Measurements from ENCODE around the gene LCA5L.
"Not testable (repeated sequence)": the region's sequence is repeated elsewhere in the genome, so short reads cannot be mapped to it uniquely, and the experiment has no call there.

Gene LCA5L

GRCh38 chr21:39386194-39386593 lies 59.4 kb downstream of the LCA5L start:
- H3K9me2 ChIP-seq (replicated peaks; ENCODE audit: insufficient read depth, low read length): no peaks in the 10 kb centered on the region
- H4K20me1 ChIP-seq (ENCODE audit: low read depth, low read length): no peaks in the 10 kb centered on the region
- H3K9ac ChIP-seq (ENCODE audit: low read length): no peak overlapping the region
- peaks cover 20% of the 10 kb centered on the region for H3F3A ChIP-seq (ENCODE audit: insufficient read depth)
- H3K4me2 ChIP-seq (ENCODE audit: low read depth, low read length, poor library complexity, severe bottlenecking): no peak overlapping the region
- peaks cover 45% of the 10 kb centered on the region for H3K79me2 ChIP-seq (ENCODE audit: insufficient read depth, low read length)
- no peak overlapping the region for H3K4me3 ChIP-seq (ENCODE audit: insufficient read depth, low read length, poor library complexity, severe bottlenecking)
- no peak overlapping the region for H3K27ac ChIP-seq (ENCODE audit: low read depth, low read length)
- H3K27me3 ChIP-seq (ENCODE audit: low read length): no peaks in the 10 kb centered on the region
- 0 out of 2 replicates have a peak, but pooled peaks cover 2% of the 10 kb centered on the region for H3K36me3 ChIP-seq (ENCODE audit: low read length)
- H2AFZ ChIP-seq (ENCODE audit: low read depth, low read length, severe bottlenecking): no peak overlapping the region
- TF ChIP-seq EZH2phosphoT487 (conservative IDR thresholded peaks at IDR 0.05; ENCODE audit: low read length): no peak
- no peaks in the 10 kb centered on the region for H3K9me3 ChIP-seq (ENCODE audit: insufficient read depth, low read length)

GRCh38 chr21:39385299-39386145 lies 60.1 kb downstream of the LCA5L start:
- peaks cover 20% of the 10 kb centered on the region for H3F3A ChIP-seq (ENCODE audit: insufficient read depth)
- no peaks in the 10 kb centered on the region for H3K36me3 ChIP-seq (ENCODE audit: low read length)
- no peaks in the 10 kb centered on the region for H3K27me3 ChIP-seq (ENCODE audit: low read length)
- H3K79me2 ChIP-seq (ENCODE audit: insufficient read depth, low read length): peaks cover 47% of the 10 kb centered on the region
- no peak overlapping the region for H3K9ac ChIP-seq (ENCODE audit: low read length)
- H3K27ac ChIP-seq (ENCODE audit: low read depth, low read length): no peak overlapping the region
- no peak overlapping the region for H2AFZ ChIP-seq (ENCODE audit: low read depth, low read length, severe bottlenecking)
- no peaks in the 10 kb centered on the region for H4K20me1 ChIP-seq (ENCODE audit: low read depth, low read length)
- H3K4me2 ChIP-seq (ENCODE audit: low read depth, low read length, poor library complexity, severe bottlenecking): no peak overlapping the region
- H3K9me3 ChIP-seq (ENCODE audit: insufficient read depth, low read length): no peaks in the 10 kb centered on the region
- H3K9me2 ChIP-seq (replicated peaks; ENCODE audit: insufficient read depth, low read length): no peaks in the 10 kb centered on the region
- no peak for TF ChIP-seq CTCF (IDR thresholded peaks at IDR 0.05; ENCODE audit: insufficient read depth, low read length, poor library complexity, severe bottlenecking)
- no peak for TF ChIP-seq EZH2phosphoT487 (conservative IDR thresholded peaks at IDR 0.05; ENCODE audit: low read length)
- no peak overlapping the region for H3K4me3 ChIP-seq (ENCODE audit: insufficient read depth, low read length, poor library complexity, severe bottlenecking)

GRCh38 chr21:39384674-39385298 lies 60.8 kb downstream of the LCA5L start:
- peaks cover 43% of the 10 kb centered on the region for H3K79me2 ChIP-seq (ENCODE audit: insufficient read depth, low read length)

GRCh38 chr21:39382096-39382495 lies 63.5 kb downstream of the LCA5L start:
- not testable (repeated sequence) for H2AFZ ChIP-seq (ENCODE audit: low read depth, low read length, severe bottlenecking); H4K20me1 ChIP-seq (ENCODE audit: low read depth, low read length); H3K4me2 ChIP-seq (ENCODE audit: low read depth, low read length, poor library complexity, severe bottlenecking); H3K27me3 ChIP-seq (ENCODE audit: low read length); H3K27ac ChIP-seq (ENCODE audit: low read depth, low read length); H3F3A ChIP-seq (ENCODE audit: insufficient read depth); H3K4me3 ChIP-seq (ENCODE audit: insufficient read depth, low read length, poor library complexity, severe bottlenecking); H3K9me3 ChIP-seq (ENCODE audit: insufficient read depth, low read length); H3K36me3 ChIP-seq (ENCODE audit: low read length); H3K9me2 ChIP-seq (replicated peaks; ENCODE audit: insufficient read depth, low read length); H3K9ac ChIP-seq (ENCODE audit: low read length)
- H3K79me2 ChIP-seq (ENCODE audit: insufficient read depth, low read length): peaks cover 24% of the 10 kb centered on the region

More at GRCh38 chr21:39384674-39385298, 60.8 kb downstream of the LCA5L start:
- Histone ChIP-seq H3K9me2 (replicated peaks; ENCODE audit: insufficient read depth, low read length) (no peaks in the 10 kb centered on the region), H3F3A (ENCODE audit: insufficient read depth) (peaks cover 20% of the 10 kb centered on the region), H3K4me2 (ENCODE audit: low read depth, low read length, poor library complexity, severe bottlenecking) (no peak overlapping the region), H3K36me3 (ENCODE audit: low read length) (no peaks in the 10 kb centered on the region), H3K9me3 (ENCODE audit: insufficient read depth, low read length) (no peaks in the 10 kb centered on the region), H4K20me1 (ENCODE audit: low read depth, low read length) (no peaks in the 10 kb centered on the region), H3K27ac (ENCODE audit: low read depth, low read length) (no peak overlapping the region), H2AFZ (ENCODE audit: low read depth, low read length, severe bottlenecking) (no peak overlapping the region), H3K27me3 (ENCODE audit: low read length) (no peaks in the 10 kb centered on the region), H3K4me3 (ENCODE audit: insufficient read depth, low read length, poor library complexity, severe bottlenecking) (no peak overlapping the region), H3K9ac (ENCODE audit: low read length) (no peak overlapping the region)
- no peak for TF ChIP-seq CTCF (IDR thresholded peaks at IDR 0.05; ENCODE audit: insufficient read depth, low read length, poor library complexity, severe bottlenecking)
- no peak for TF ChIP-seq EZH2phosphoT487 (conservative IDR thresholded peaks at IDR 0.05; ENCODE audit: low read length)

Measured in SU-DHL-6 (cell line).